Hippocampal formation (tissue), 2 donors: Measurements from ENCODE around the gene ATXN1.

Experiments used
- DNase-seq, 2 donors: peaks; one replicate each; lab custom pipeline; 2025; lab: John Stamatoyannopoulos, UW

ATXN1 gene

GRCh38 chr6:16743664-16744210 lies 17.5 kb downstream of the ATXN1 start:
- DNase-seq = no peak

- no peak for DNase-seq
Measured at GRCh38 chr6:16742116-16742515, 19.1 kb downstream of the ATXN1 start.

DNA sequence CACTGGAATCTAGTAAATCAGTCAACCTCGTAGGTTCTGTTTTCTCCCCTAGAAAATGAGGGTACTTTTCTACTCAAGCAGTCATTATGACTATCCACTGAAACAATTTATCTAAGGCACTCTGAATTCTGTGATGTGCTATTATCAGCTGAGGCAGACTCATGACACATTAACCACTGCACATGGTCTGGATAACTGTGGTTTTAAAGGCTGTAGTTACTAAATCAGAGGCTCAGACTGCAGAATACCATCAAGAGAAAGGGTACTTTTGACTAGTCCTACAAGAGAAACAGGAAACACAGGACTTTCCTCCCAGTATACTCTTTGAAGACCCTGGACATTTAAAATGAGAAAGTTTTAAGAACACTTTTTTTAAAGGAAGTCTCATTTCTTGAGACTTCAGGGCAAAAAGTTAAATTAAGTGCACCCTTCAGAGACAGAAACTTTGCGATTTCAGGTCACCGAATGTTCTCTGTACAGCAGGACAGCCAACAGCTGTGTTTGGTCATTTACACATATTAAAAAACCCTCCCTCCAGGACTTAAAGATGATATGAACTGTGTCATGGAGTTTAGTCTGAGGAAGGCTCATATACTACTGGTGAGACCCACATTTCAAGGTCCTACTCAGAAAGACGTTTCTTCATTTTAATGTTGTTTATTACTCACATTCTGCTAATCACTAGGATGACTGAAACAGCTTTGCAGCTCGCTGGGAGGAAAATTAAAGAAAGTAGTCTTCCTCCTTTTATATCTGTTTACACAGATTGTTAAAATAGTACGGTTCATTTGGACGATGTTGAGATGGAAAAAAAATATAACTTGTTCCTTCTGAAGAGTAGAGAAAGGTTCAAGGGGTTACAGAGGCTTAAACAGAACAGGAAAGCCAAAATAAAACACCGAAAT lies 19.9 kb downstream of the ATXN1 start:
- no peak for DNase-seq

GRCh38 chr6:16740097-16740496 lies 21.2 kb downstream of the ATXN1 start:
- no peak for DNase-seq

GRCh38 chr6:16739329-16739801 lies 21.9 kb downstream of the ATXN1 start:
- no peak for DNase-seq

- DNase-seq = no peak
Measured at GRCh38 chr6:16737925-16738324, 23.3 kb downstream of the ATXN1 start.

- DNase-seq = no peak
Measured at GRCh38 chr6:16736856-16737775, 24.1 kb downstream of the ATXN1 start.

DNA sequence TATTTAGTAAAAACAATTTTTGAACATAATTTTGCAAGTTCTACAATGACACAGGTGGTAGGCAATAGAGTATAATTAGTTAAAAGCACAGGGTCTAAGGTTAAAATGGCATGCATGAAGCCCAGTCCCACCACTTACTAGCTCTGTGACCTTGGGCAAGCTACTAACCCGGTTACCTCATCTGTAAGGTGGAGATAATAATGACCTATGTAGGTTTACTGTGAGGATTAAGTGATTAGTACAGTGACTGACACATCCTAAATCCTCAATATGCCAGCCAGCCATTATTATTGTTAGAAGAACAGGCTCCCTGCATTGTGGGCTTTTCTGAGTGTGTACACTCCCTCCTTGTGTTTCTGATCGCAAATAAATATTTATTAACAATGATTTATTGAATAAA lies 26.2 kb downstream of the ATXN1 start:
- no peak for DNase-seq

GRCh38 chr6:16733085-16733484 lies 28.2 kb downstream of the ATXN1 start:
- DNase-seq = no peak

GRCh38 chr6:16731478-16732051 lies 29.7 kb downstream of the ATXN1 start:
- DNase-seq = no peak

DNA sequence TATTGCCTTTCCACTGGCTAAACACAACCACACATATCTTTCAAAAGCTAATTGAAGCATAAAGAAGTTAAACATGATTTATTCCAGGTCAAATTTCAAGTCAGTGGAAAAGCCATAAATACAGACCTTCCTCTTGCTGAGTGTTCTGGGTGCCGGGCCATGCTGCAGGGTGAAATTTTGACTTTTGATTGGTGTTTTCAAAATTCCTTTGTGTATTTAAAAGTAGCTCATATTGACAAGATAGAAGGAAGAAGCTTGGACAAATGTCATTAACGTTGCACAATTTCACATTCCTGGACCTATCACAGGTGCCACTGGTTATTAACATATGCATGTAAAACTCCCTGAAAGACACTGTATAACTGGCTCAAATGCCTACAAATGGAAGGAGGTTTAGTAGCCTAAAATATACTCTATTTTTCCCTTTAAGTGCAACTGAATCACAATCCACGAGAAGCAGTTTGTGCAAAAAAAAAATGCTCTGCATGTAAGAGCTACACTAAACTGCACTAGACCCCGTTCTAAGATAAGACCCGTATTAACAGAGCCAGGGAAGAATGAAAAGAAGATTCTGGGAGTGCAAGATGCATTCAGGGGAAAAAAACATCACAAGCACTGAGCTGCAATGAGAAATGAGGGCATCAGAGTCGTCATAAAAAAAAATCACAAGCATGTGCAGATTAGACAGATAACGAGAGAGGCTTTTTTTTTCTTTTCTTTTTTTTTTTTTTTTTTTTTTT lies 30.4 kb downstream of the ATXN1 start:
- DNase-seq = no peak

DNA sequence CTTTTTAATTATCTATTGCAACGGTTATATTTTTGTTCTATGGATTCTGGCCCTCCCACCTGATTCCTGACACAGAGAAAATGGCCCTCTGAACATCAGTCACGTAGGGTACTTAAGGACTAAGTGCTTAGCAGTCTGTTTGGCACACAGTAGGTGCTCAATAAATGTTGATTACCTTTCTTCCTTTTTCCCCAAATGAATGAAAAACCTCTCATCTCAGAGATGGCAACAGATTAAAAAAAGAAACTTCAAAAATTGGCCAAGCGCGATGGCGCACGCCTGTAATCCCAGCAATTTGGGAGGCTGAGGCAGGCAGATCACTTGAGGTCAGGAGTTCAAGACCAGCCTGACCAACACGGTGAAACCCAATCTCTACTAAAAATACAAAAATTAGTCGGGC lies 31.5 kb downstream of the ATXN1 start:
- no peak for DNase-seq

DNA sequence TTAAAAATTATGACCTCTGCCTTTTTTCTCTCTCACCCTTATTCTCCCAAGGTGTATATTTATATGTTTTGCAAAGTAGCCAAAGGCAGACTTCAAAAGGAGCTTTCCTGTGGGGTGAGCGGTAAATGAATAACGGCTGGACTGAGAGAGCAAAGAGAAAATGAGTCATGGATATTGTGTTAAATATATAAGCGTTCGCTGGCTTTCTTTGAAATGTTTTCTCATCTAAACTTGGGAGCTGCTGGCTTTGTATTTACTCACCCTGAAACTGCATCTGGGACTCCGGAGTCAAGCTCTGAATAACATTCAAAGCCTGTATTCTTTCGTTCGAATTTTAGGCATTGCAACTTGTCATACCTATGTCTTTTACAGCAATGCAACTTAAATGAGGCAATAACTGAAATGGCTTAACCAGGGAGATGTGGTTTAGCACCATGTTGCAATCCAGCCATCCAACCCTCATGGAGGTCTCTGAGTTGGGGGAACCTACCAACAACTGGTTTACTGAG lies 32.0 kb downstream of the ATXN1 start:
- no peak for DNase-seq

DNA sequence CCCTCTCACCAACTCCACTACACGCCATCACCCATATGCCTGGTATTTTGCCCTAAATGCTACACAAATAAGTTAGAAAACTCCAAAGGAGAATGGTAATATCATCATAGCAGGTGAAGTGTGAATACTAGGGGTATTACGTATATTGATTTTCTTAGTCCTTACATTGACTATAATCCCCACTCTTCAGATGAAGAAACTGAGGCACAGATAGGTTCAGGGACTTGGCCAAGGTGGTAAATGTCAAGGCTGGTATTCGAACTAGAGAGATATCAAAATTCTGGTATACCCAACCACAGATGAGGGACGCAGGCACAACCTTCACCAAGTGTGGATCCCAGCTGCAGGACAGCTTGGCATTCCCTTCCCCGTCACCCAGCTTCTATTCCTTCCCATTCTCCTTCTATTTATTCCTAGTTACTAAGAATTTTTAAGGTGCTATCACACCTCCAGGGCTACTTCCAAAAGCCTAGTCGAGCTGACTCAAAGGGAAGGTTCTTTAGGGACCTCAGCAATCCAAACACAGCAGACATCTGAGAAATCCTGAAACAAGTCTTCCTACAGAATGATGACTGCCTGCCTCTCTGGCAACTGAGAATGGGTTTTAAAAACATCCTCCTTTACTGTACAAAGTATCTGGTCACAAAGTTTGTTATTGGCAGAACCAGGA lies 32.6 kb downstream of the ATXN1 start:
- DNase-seq = no peak

- no peak for DNase-seq
Measured at GRCh38 chr6:16727996-16728395, 33.3 kb downstream of the ATXN1 start.

GRCh38 chr6:16725145-16725864 lies 36.0 kb downstream of the ATXN1 start:
- no peak for DNase-seq

DNA sequence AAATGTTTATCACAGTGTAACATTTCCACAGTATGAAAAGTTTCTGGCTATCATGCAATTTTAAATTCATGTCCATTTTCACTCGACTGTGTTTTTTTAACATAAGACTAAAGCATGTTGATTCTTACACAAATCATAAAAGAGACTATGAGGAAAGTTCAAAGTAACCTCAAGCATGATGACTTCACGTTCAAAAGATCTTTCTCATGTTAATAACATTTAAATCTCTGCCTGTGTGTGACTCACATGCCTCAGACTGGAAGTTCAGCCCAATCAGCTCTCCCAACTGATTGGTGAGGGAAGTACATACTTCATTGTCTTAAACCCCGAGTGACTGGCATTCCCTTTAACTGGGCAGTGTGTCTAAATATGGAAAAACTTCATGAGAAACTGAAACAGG lies 37.4 kb downstream of the ATXN1 start:
- DNase-seq = no peak

- no peak for DNase-seq
Measured at GRCh38 chr6:16723402-16723801, 37.9 kb downstream of the ATXN1 start.

- DNase-seq = no peak
Measured at GRCh38 chr6:16722630-16723029, 38.6 kb downstream of the ATXN1 start.

DNA sequence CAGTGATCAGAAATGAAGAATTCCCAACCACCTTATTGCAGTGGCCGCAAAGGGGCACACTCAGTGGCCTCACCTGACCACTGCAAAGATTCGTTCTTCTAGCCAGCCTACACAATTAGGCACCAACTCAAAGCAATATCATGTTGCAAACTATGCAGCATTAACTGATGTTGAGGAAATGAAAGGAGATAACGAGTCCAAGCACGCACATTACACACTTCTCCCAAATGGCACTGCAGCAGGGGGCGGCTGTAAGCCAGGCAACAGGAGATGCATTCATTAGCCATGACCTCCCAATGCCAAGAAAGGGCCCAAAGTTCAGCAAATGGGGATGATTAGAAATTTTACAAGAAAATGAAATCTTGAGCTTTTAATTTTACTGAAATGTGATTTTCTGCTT lies 39.3 kb downstream of the ATXN1 start:
- no peak for DNase-seq
